ENCODE data around the gene PGM5.

Gene PGM5

GRCh38 chr9:68500457-68501381 is 144.3 kb downstream of the PGM5 start:
- FAIRE-seq = no peak

DNA sequence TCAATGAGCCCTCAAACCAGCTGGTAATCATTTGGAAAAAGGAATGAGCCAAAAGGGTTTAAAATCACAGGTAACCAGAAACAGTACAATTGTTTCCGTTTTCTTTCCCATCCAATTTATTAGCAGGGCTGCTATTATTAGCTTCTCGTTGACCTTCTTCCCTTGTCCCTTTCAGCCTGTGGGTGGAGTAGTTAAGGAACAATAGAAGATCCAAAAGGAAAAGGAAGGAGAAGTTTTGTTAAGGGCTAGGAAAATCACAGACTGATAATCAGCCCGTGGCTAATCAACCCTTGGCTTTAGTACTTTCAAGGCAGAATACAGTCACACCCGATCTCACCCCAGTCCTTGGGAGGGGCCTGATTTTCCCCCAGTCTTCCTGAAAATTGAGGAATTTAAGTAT is 145.9 kb downstream of the PGM5 start:
- FAIRE-seq = no peak

- FAIRE-seq = no peak
Measured at GRCh38 chr9:68505681-68506409, 149.4 kb downstream of the PGM5 start.

DNA sequence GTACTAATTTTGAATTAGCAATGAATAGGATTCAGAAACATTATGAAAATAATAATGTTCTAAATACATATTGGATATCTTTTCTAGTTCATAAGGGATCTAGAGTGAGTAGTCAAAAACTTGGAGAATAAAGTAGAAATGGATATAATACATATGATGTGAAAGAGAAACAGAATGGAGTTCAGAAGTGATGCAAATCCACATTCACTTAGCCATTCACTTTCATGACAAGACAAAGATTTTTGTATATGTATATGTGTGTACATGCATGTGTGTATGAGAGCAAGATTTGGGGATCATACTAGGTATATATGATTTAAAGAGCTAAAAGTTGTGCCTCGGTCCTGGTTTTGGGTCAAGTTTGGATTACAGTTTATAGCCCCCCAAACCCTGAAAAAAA is 150.1 kb downstream of the PGM5 start:
- no peak for FAIRE-seq

DNA sequence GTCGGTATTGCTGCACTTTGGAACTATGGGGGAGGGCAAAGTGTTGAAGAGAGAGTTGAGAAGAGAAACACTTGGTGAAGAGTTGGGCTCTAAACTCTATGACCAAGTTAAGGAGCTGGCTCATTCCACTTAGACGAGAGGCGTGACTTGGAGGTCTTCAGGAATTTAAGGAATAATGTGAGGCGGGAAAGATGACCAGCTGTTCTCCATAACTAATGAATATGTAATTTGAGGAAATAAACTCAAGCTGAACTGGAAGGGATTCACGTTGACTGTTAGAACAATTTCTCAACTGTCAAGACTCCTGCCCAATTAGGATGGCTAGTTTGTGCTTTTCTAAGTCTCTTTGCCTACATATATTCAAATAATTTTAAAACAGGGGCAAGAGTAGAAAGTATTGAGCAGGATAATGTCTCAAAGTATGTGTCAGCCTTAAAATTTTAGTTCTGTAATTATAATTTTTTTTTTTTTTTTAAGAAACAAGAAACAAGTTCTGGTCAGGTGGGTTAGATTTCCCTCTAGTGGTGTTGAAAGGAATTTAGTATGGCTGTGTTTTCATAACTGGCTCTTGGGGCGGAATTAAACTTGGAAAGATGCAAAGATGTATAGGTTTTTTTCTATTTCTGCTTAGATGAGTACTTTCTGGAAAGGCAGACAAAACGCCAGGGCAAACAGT is 150.9 kb downstream of the PGM5 start:
- FAIRE-seq = peak; percentile 97

GRCh38 chr9:68507806-68508145 is 151.4 kb downstream of the PGM5 start:
- FAIRE-seq = no peak

DNA sequence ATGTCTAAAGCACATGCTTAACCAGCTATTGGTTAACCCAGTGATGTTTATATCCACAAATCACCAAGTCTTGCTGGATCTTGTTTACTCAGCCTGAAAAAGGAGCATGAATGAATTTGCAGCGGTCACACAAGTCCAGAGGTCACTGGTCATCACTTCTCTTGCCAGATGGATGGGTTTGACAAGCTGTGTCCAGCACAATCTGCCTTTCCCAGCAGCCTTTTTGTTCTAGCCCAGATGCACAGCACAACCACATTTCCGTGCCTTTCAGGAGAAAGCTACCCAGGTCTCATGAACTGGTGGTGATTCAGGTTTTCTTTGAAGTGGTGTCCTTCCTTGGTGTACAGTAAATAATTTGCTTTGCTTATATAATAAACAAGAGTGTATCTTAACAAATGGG is 152.1 kb downstream of the PGM5 start:
- FAIRE-seq = no peak

- FAIRE-seq = no peak
Measured at GRCh38 chr9:68509689-68510088, 153.3 kb downstream of the PGM5 start.

- no peak for FAIRE-seq
Measured at GRCh38 chr9:68513385-68513784, 157.0 kb downstream of the PGM5 start.

DNA sequence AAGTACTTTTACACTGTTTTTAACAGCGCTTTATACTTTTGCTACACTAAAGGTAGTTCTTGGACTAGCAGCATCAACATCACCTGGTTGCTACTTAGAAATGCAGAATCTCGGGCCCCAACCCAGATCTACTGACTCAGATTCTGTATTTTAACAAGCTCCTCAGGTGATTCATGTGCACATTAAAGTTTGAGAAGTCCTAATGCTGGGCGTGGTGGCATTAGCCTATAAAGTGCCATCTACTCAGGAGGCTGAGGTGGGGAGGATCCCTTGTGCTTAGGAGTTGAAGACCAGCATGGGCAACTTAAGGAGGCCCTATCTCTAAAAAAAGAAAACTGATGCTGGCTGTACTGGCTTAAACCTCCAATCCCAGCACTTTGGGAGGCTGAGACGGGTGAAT is 157.6 kb downstream of the PGM5 start:
- no peak for FAIRE-seq

- no peak for FAIRE-seq
Measured at GRCh38 chr9:68515326-68516017, 159.1 kb downstream of the PGM5 start.

DNA sequence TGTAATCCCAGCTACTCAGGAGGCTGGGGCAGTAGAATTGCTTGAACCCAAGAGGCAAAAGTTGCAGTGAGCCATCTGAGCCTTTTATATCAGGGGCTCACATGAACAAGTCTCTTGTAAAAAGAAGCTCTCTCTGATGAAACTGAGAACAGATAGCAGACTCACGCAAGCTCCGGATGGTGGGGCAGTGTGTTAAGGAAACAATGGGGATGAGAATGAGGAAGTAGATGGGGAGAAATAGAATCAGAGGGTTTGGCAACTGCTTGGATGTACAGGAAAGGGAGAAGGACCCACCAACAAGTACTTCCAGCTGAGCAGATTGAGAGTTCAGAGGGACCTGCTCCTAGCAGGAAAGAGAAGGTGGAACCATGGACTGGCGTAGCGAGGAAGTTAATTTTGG is 165.7 kb downstream of the PGM5 start:
- FAIRE-seq = no peak

- no peak for FAIRE-seq
Measured at GRCh38 chr9:68522954-68523353, 166.5 kb downstream of the PGM5 start.

GRCh38 chr9:68523367-68523936 is 167.0 kb downstream of the PGM5 start:
- FAIRE-seq = no peak

DNA sequence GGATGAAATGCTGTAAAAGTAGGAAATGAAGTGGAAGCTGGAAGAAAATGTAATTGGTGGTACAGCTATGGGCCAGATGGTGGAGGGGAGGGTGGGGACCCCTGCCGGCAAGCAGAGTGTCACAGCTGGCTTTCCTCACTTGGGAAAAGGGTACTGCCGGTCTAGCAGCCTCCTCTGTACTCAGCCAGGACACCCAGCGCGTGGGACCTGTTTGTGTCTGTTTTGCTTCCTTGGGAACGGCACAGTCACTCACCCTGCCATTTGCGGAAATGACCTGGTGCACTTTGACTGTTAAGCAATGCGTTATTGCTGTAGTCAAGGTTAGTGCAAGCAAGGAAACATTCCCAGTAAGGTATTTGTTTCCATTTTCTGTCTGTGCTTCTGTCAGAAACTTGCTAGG is 174.2 kb downstream of the PGM5 start:
- FAIRE-seq = no peak

DNA sequence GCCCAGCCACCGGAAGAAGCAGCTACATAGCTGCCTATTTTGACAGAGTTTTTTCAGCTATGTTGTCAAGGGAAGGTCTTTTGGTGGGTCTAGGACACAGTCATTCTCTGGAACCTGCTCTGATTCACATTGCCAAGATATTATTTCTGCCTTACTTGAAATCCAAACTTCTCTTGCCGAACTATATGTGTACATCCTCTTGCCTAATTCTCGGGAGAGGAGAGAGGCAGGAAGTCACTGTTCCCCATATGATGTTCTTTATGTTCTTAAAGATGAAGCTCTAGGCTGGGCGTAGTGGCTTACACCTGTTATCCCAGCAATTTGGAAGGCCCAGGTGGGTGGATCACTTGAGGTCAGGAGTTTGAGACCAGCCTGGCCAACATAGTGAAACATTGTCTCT is 175.7 kb downstream of the PGM5 start:
- FAIRE-seq = no peak

- no peak for FAIRE-seq
Measured at GRCh38 chr9:68533678-68534077, 177.3 kb downstream of the PGM5 start.

DNA sequence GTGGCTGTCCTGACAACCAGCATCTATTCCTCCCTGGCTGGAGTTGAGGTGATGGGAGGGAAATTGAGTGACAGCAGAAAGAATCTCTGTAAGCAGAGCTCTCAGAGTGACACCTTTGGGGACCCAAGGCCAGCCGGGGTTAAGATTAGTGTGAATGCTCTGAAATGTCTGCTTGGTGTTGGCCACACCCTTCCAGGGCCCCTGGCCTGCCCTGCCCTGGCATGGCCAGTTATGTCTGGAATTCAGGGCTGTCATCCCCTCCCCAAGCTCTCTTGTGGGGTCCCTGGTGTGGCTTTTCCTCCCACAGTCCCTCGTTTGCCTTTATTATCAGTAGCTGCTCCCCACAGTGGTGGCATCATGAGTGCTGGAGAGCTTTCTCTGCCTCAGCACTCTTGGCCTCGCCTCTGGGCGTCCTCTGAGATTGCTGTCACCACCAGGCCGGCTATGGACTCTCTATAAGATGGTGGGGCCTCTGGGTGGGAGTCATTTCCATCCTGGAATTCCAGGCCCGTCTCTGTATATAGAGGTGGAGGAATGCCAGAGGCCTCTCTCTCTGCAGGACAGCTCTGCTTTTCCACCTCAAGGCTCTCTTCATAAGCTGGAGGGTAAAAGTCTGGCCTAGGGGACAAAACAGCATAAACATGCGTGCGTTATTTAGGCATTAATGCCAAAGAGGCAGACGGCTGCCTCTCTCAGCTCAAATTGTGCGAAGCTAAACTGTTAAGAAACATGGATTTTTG is 180.6 kb downstream of the PGM5 start:
- FAIRE-seq = no peak

- FAIRE-seq = no peak
Measured at GRCh38 chr9:68537616-68537880, 181.1 kb downstream of the PGM5 start.

- FAIRE-seq = no peak
Measured at GRCh38 chr9:68538200-68538599, 181.8 kb downstream of the PGM5 start.

GRCh38 chr9:68540712-68541535 is 184.5 kb downstream of the PGM5 start, which contains the start of gene TMEM252:
Gene TMEM252 (minus strand): TSS chr9:68540883. CDS start chr9:68540814, 69 bp downstream.
- FAIRE-seq = no peak
